ENCODE results near the gene FAF1.

Gene FAF1

DNA sequence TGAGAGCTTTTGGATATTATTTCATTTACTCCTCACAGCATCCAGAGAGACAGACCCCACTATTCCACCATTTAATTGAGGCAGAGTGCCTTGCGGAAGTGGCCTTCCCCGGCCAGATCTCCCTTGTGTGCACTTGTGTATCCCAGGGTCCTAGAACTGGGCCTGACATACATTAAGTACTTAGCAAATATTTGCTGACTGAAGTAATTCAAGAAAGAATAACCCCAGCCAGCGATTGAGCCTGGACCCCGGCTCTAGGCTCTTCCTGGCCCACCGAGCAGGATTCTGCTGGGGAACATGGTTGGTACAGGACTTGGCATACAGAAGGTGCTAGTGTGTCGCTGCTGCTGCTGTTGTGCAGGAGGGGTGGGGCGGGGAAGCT is 545.2 kb downstream of the FAF1 start:
- Histone ChIP-seq H3K9me3 (replicated peaks; ENCODE audit: low read length) (no peaks in the 10 kb centered on the region), H3K4me2 (ENCODE audit: low read length) (no peak overlapping the region), H3K27me3 (ENCODE audit: control insufficient read depth, insufficient read depth, low read length) (peaks cover 78% of the 10 kb centered on the region), H3K4me1 (ENCODE audit: control insufficient read depth, insufficient read depth, low read length) (peaks cover 5% of the 10 kb centered on the region), H3K4me3 (ENCODE audit: low read length) (no peak overlapping the region), H3K36me3 (ENCODE audit: insufficient read depth, low read length) (no peaks in the 10 kb centered on the region), H3K9ac (ENCODE audit: low read depth, low read length) (no peak overlapping the region)

DNA sequence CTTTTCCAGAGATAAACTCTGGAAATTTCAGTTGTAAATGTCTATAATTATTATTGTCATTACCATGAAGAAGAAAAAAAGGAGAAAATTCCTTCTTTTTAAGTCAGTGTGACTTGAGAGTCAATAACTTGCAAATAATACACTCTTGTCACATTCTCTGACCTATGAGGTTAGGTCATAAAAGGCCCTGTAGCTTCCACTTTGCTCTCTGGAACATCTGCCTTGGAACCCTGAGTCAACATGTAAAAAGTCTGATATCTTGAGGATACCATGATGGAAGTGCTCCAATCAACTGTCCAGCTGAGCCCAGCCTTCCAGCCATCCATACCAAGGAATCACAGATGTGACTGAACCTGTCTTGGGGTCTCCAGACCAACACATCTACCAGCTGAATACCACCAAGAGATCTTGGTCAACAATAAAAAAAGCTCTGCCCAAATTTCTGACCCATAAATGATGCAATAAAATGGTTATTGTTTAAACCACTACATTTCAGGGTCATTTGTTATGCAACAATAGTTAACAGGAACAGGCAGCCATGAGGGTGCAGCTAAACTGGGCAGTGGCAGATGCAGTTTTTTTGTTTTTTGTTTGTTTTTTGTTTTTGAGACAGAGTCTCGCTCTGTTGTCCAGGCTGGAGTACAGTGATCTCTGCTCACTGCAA is 547.1 kb downstream of the FAF1 start:
- Histone ChIP-seq H3K4me3 (ENCODE audit: low read length) (no peak overlapping the region), H3K4me2 (ENCODE audit: low read length) (no peak overlapping the region), H3K4me1 (ENCODE audit: control insufficient read depth, insufficient read depth, low read length) (peaks cover 5% of the 10 kb centered on the region), H3K36me3 (ENCODE audit: insufficient read depth, low read length) (no peaks in the 10 kb centered on the region), H3K27me3 (ENCODE audit: control insufficient read depth, insufficient read depth, low read length) (peaks cover 68% of the 10 kb centered on the region), H3K9ac (ENCODE audit: low read depth, low read length) (no peak overlapping the region), H3K9me3 (replicated peaks; ENCODE audit: low read length) (no peaks in the 10 kb centered on the region)

DNA sequence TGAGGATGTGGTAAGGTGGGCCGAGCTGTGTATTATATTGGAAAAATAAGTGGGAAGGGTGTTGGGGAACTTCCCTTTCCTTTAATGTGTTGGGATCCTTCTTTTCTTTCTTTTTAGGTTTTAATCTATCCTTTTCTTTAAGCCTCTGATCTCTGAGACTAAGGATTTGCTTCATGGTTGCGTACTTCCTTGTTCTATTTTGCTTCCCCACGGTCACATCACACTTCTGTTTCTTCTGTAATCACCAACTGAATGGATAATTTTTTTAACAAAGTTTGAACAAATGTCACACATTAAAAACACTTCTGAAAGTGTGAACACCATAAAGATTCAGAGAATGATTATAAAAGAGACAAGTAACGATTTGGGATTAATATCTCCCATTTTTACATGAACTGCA is 554.3 kb downstream of the FAF1 start:
- Histone ChIP-seq H3K9me3 (replicated peaks; ENCODE audit: low read length) (no peaks in the 10 kb centered on the region), H3K9ac (ENCODE audit: low read depth, low read length) (no peak overlapping the region), H3K36me3 (ENCODE audit: insufficient read depth, low read length) (no peaks in the 10 kb centered on the region), H3K27me3 (ENCODE audit: control insufficient read depth, insufficient read depth, low read length) (peaks cover 20% of the 10 kb centered on the region), H3K4me3 (ENCODE audit: low read length) (no peak overlapping the region), H3K4me1 (ENCODE audit: control insufficient read depth, insufficient read depth, low read length) (no peaks in the 10 kb centered on the region), H3K4me2 (ENCODE audit: low read length) (no peak overlapping the region)

DNA sequence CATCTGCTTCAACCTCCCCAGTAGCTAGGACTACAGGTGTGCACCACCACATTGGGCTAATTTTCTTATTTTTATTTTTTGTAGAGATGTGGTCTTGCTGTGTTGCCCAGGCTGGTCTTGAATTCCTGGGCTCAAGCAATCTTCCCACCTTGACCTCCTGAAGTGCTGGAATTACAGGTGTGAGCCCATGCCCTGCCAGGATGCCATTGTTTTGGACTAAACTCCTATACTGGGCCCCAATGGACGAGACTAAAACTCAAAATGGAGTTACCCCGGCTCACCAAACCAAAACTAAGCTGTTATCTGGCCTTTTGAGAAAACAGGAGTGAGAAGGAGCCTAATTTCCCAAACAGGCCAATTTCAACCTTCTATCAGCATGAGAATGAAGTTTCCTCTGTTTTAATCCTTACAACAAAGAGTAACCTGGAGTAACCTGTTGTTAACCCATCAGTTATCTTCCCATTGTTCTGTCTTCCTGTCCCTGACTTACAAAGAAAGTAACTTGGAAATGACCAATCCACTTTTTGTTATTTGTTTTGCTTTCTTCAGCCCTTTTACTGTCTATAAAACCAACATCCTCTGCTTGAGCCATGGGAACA is 566.4 kb downstream of the FAF1 start:
- Histone ChIP-seq H3K4me1 (ENCODE audit: control insufficient read depth, insufficient read depth, low read length) (no peaks in the 10 kb centered on the region), H3K27me3 (ENCODE audit: control insufficient read depth, insufficient read depth, low read length) (peaks cover 3% of the 10 kb centered on the region), H3K9ac (ENCODE audit: low read depth, low read length) (no peak overlapping the region), H3K4me3 (ENCODE audit: low read length) (no peak overlapping the region), H3K9me3 (replicated peaks; ENCODE audit: low read length) (no peaks in the 10 kb centered on the region), H3K36me3 (ENCODE audit: insufficient read depth, low read length) (no peaks in the 10 kb centered on the region), H3K4me2 (ENCODE audit: low read length) (no peak overlapping the region)

Small RNA genes within 50 kb of the gene (small RNA-seq; reads per million reads assigned to genes)
- 0.28 reads per million for gene RNU6-1026P
